Kidney (tissue), 14 donors: ENCODE measurements around the gene MAEA. TPM values are rescaled to one million over a fixed set of nuclear protein-coding genes. Genes with fewer than 3 reads are reported as not detected.

ENCODE experiments used
- DNase-seq, 5 donors: peaks; one replicate each; pipeline ENCODE4 v3.0.0-alpha.2; 2013 to 2020
- FAIRE-seq: peaks from 2 replicates; lab custom pipeline; 2012; peaks lifted over from hg19 to GRCh38; lab: Jason Lieb, UNC
- H3K27ac ChIP-seq, 2 donors: one replicate each; pipeline ENCODE4 v1.7.0; 2013; ENCODE audit warnings: low read depth in 2 of 2, low read length in 2 of 2, inconsistent platforms in 1 of 2
- H3K27me3 ChIP-seq: one replicate; pipeline ENCODE4 v1.7.1; 2013; ENCODE audit warnings: low read length, inconsistent platforms; ENCODE audit not compliant: control insufficient read depth, insufficient read depth
- H3K36me3 ChIP-seq, 3 donors: one replicate each; pipeline versions ENCODE4 v1.7.0 to v1.7.1; 2013; ENCODE audit warnings: low read length in 3 of 3, control low read depth in 1 of 3, inconsistent platforms in 1 of 3; ENCODE audit not compliant: insufficient read depth in 3 of 3, control insufficient read depth in 2 of 3
- H3K4me1 ChIP-seq, 3 donors: one replicate each; pipeline versions ENCODE4 v1.7.0 to v1.7.1; 2013; ENCODE audit warnings: low read length in 3 of 3, inconsistent platforms in 1 of 3, low read depth in 1 of 3; ENCODE audit not compliant: control insufficient read depth in 2 of 3, insufficient read depth in 2 of 3
- H3K4me3 ChIP-seq, 3 donors: one replicate each; pipeline versions ENCODE4 v1.7.0 to v1.8.1; 2013; ENCODE audit warnings: low read length in 3 of 3, control low read depth in 1 of 3, inconsistent platforms in 1 of 3
- H3K9ac ChIP-seq, 3 donors: one replicate each; pipeline versions ENCODE4 v1.7.0 to v1.7.1; 2013; ENCODE audit warnings: low read length in 3 of 3, control low read depth in 1 of 3, inconsistent platforms in 1 of 3
- H3K9me3 ChIP-seq, 3 donors: one replicate each; pipeline versions ENCODE4 v1.7.0 to v1.7.1; 2013; ENCODE audit warnings: low read length in 3 of 3, control low read depth in 1 of 3, inconsistent platforms in 1 of 3; ENCODE audit not compliant: control insufficient read depth in 2 of 3, insufficient read depth in 1 of 3
- intact Hi-C: fragments of 100-400 bp; cut with DNase I; formaldehyde crosslinking; loops from one replicate; pipeline ENCODE4 v1.11.1; 2022
- polyA plus RNA-seq: library from polyadenylated mRNA; stranded (reverse); fragments of 350-450 nt; fragmentation: Illumina TruSeq; extraction: RNeasy Lipid Tissue Mini Kit (QIAGEN cat#74804); gene quantifications from one replicate; pipeline ENCODE4 v1.2.3, GENCODE V29; 2014; ENCODE audit warnings: low read depth, low replicate concordance; ENCODE audit not compliant: insufficient read depth
- total RNA-seq: library from RNA; stranded (reverse); fragmentation: NEBNext Ultra II Directional; extraction: Animal tissue kit (Norgen Biotek cat#: 25700); gene quantifications from one replicate; pipeline ENCODE4 v1.2.1, GENCODE V29; 2021
- TF ChIP-seq, protein P1 (sequence below): IDR thresholded peaks from 3 replicates; pipeline ENCODE4 v1.5.1; 2012; ENCODE audit warnings: mild to moderate bottlenecking, moderate library complexity, borderline replicate concordance; ENCODE audit not compliant: insufficient read depth; ENCODE audit errors: extremely low read depth
- donor health status: control.
- donor health status: control.
- donor health status: control.
- donor health status: control.
- donor health status: control.
- donor health status: DM: yes; HTN: yes; CAD: no.
- donor health status: Normal renal cell carcinoma (clear cell type).

MAEA gene
- total and polyA plus RNA-seq, 2 donors from 2014 or later: 65.0 to 75.2 TPM

GRCh38 chr4:1315306-1315705, 25.6 kb downstream of the MAEA start:
- Histone ChIP-seq H3K9ac (no peak overlapping the region), H3K27ac (no peak overlapping the region), H3K36me3 (peaks cover 5 to 37% (median 18%) of the 10 kb centered on the region in 3 donors), H3K27me3 (no peaks in the 10 kb centered on the region), H3K4me1 (peaks cover 0 to 10% (median 0%) of the 10 kb centered on the region in 3 donors), H3K9me3 (peaks cover 0 to 2% (median 0%) of the 10 kb centered on the region in 3 donors), H3K4me3 (no peak overlapping the region)
- TF ChIP-seq, protein P1, sequence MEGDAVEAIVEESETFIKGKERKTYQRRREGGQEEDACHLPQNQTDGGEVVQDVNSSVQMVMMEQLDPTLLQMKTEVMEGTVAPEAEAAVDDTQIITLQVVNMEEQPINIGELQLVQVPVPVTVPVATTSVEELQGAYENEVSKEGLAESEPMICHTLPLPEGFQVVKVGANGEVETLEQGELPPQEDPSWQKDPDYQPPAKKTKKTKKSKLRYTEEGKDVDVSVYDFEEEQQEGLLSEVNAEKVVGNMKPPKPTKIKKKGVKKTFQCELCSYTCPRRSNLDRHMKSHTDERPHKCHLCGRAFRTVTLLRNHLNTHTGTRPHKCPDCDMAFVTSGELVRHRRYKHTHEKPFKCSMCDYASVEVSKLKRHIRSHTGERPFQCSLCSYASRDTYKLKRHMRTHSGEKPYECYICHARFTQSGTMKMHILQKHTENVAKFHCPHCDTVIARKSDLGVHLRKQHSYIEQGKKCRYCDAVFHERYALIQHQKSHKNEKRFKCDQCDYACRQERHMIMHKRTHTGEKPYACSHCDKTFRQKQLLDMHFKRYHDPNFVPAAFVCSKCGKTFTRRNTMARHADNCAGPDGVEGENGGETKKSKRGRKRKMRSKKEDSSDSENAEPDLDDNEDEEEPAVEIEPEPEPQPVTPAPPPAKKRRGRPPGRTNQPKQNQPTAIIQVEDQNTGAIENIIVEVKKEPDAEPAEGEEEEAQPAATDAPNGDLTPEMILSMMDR: no peak
- DNase-seq: peak in 1 of 5 donors; percentile 71
- intact Hi-C loops: no loop called here
- FAIRE-seq: no peak

DNA sequence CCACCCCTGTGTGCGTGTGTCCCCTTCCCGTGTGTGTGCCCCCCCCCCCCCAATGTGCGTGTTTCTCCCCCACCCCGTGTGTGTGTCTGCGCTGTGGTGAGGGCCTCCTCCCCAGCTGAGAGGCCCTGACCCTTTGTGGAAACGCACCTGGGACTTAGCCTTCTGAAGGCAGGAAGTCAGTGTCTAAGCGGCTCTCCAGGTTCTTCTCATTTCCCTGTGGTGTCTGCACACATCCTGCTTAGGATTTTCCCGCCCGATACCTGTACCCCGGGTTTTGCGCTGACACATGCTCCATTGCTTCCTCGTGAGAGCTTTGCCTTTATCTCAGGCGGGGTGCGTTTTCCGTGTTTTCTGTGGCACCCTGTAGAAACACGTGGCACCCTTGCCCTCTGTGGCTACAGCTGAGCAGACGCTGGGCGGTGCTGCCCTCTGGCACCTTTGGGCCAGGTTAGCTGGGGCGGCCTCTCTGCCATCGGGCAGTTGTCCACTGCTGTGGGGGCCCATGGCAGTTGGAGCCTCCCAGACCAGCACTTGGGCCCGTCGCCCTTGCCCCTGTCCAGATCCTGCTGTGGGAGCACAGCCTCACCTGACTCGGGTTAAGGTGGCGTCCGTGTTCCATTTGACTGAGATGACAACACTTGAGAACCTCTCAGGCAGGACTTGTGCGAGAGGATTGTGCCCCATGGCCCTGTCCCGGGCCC, 26.3 kb downstream of the MAEA start:
- no peaks in the 10 kb centered on the region for H3K27me3 ChIP-seq
- no peak overlapping the region for H3K9ac ChIP-seq
- H3K27ac ChIP-seq: no peak overlapping the region
- peaks cover 0 to 3% (median 0%) of the 10 kb centered on the region in 3 donors for H3K4me1 ChIP-seq
- TF ChIP-seq, protein P1: no peak
- H3K4me3 ChIP-seq: no peak overlapping the region
- H3K36me3 ChIP-seq: peaks cover 5 to 37% (median 18%) of the 10 kb centered on the region in 3 donors
- FAIRE-seq (no peak), DNase-seq (peak in 1 of 5 donors; percentile 53)
- peaks cover 0 to 2% (median 0%) of the 10 kb centered on the region in 3 donors for H3K9me3 ChIP-seq
- intact Hi-C loops: no loop called here

- no peak overlapping the region for H3K27ac ChIP-seq
- H3K9ac ChIP-seq: no peak overlapping the region
- peaks cover 0 to 2% (median 0%) of the 10 kb centered on the region in 3 donors for H3K4me1 ChIP-seq
- DNase-seq (peak in 1 of 5 donors; percentile 56), FAIRE-seq (no peak)
- intact Hi-C loops: no loop called here
- peaks cover 5 to 37% (median 18%) of the 10 kb centered on the region in 3 donors for H3K36me3 ChIP-seq
- no peaks in the 10 kb centered on the region for H3K27me3 ChIP-seq
- H3K4me3 ChIP-seq: no peak overlapping the region
- H3K9me3 ChIP-seq: peaks cover 0 to 2% (median 0%) of the 10 kb centered on the region in 3 donors
- TF ChIP-seq, protein P1: no peak
These were observed 27.0 kb downstream of the MAEA start for GRCh38 chr4:1316537-1317168.
